HG03108 (cell line): ENCODE results near the gene OR4D6.
"Not testable (repeated sequence)": the region's sequence is repeated elsewhere in the genome, so short reads cannot be mapped to it uniquely, and the experiment has no call there.

Source experiments
- ATAC-seq: cut with Tn5 transposase; IDR thresholded peaks from one replicate; pipeline ENCODE4 v1.9.1; 2021; ENCODE audit warnings: moderate library complexity; ENCODE audit not compliant: unreplicated experiment

Gene OR4D6

DNA sequence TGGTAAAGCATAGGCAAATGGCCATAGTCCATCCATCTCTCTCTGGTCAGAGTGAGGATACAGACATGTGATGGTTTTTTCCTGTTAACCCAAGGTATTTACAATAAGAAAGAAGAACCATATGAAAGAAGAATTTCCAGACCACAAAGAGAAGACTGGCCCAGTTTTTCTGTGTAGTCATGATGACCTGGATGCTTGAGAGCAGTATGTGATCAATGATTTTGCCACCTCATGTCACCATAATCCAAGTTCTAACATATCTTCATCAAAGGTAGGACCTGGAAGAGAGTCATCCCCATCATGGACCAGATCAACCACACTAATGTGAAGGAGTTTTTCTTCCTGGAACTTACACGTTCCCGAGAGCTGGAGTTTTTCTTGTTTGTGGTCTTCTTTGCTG is at the start of gene OR4D6:
Gene OR4D6 (plus strand): TSS at position 301 of the 400 bp plus-strand sequence. CDS start 0 bp downstream, at position 301.
- no peak for ATAC-seq

- no peak for ATAC-seq
These were observed 43.1 kb upstream of the OR4D6 start for GRCh38 chr11:59413646-59414045.

GRCh38 chr11:59415111-59415510 is 41.6 kb upstream of the OR4D6 start:
- no peak for ATAC-seq

- ATAC-seq, result no peak
These were observed 40.1 kb upstream of the OR4D6 start for GRCh38 chr11:59416613-59417012.

- no peak for ATAC-seq
These were observed 39.7 kb upstream of the OR4D6 start for GRCh38 chr11:59417023-59417422.

- no peak for ATAC-seq
These were observed 38.6 kb upstream of the OR4D6 start for GRCh38 chr11:59418156-59418555.

- ATAC-seq, result no peak
These were observed 32.9 kb upstream of the OR4D6 start for GRCh38 chr11:59423835-59424234.

- no peak for ATAC-seq
These were observed 31.6 kb upstream of the OR4D6 start for GRCh38 chr11:59425131-59425530.

DNA sequence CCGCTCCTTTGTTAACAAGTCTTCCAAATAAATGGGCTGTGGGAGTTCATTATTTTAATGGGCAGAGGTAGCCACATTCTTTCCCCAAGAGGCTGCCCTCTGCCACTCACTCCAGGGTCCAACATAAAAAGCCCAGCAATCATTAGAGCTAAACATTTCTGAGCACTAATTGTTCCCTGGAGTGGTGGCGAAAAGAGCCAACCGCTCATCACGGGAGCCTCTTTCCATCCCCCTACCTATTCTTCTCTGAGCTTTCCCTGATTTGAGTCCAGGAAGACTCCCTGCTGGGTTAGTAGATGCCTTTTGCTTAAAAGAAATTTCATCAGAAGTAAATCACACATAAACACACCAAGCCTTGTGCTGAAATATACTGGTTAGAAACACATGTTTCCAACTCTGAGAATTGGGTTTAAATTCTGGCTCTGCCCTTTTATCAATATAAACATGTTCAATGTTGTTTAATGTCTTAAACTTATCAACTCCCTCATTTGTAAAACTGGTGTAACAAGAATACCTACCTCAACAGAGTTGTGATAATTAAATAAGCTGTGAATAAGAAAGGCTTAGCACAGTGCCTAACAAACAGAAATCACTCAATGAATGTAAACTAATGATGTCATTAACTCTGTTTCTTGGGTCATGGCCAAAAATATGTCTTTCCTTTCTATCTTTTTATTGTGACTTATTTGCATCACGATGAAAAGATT is 30.2 kb upstream of the OR4D6 start, which contains the start of gene OR5A2:
Gene OR5A2 (minus strand): TSS at position 53 of the 707 bp plus-strand sequence. CDS start 3,460 bp downstream, outside the sequence.
- ATAC-seq, result no peak

DNA sequence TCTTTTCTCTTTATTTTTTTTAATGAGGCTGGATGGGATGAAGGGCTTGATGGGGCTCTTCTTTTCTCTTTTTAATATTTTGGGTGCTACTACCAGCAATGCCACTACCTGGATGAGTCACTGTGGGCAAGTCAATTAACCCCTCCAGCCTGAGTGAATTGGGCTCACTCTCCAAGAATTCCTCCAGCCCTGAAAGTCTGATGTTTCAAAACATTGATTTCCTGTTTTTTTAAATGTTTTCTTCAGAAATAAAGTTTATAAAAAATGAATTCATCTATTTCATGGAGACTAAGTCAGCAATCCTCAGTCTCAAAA is 29.7 kb upstream of the OR4D6 start:
- ATAC-seq, result no peak

GRCh38 chr11:59429924-59430516 is 26.7 kb upstream of the OR4D6 start:
- peak; percentile 72 for ATAC-seq

DNA sequence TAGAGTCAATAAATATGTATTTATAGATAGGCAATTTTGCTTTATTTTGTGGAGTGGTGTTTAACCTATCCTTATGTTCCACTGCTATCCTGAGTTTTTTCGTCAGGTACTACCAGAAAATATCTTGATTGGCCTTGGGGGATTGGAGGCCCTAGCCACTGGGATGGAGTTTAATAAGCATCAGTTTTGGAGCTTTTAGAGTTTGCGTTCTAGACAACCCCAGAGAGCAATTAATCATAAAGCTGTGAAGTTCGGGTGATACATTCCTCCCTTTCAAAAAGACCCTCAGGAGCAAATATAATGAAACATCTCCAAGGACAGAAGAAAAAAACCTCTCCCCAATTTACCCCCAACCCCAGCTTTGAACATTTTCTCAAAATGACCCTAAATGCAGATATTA is 20.6 kb upstream of the OR4D6 start, which contains the start of gene OR5A1:
Gene OR5A1 (plus strand): TSS at position 301 of the 400 bp plus-strand sequence. CDS start 6,700 bp downstream, outside the sequence.
- ATAC-seq, result no peak

DNA sequence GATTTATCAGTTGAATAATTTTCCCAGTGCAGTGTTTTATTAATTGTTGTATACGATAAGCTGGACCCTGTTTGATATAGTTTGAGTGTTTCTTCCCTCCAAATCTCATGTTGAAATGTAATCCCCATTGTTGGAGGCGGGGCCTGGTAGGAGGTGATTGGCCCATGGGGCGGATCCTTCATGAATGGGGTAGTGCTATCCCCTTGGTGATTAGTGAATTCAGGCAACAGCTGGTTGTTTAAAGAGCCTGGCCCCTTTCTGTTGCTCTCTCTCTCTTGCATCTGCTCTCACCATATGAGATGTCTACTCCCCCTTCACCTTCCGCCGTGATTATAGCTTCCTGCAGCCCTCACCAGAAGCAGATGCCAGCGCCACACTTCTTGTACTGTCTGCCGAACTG is 19.0 kb upstream of the OR4D6 start:
- ATAC-seq, result no peak

- ATAC-seq, result not testable (repeated sequence)
These were observed 11.1 kb upstream of the OR4D6 start for GRCh38 chr11:59445624-59446023.

DNA sequence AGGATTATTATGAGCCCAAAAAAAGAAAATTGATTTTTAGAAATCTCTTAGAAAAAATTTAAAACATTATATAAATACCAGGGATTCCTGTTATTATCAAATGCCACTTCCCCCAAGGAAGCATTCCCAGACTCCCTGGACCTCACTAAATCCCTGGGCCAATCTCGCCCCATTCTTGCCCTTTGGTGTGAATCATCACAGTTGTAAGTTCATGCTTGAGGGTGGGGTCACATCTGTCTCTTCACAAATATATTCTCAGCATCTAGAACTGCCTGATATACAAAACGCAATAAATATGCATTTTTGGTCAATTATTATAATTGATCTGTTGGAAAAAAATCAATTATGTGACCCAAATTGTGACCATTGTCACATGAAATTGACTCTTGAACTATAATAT is 8.3 kb upstream of the OR4D6 start:
- no peak for ATAC-seq

DNA sequence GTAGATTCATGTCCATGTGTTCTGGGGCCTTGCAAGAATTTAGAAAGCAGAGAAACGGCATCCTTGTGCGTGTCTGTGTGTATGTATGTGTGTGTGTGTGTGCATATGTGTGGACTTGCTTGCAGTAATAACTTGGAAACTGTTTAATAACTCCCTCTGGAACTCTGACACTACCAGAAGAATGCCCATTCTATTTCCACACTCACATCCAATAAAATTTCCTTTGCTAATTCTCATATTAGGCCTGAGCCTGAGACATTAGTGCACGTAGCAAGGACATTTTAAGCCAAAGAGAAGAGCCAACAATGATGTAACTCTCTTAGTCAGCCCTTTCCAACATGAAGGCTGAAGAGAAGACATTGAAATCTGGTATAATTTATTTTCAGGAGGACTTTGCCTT is 3.2 kb downstream of the OR4D6 start:
- ATAC-seq, result no peak

GRCh38 chr11:59463190-59463641 is 6.5 kb downstream of the OR4D6 start:
- ATAC-seq, result no peak

- no peak for ATAC-seq
These were observed 16.3 kb downstream of the OR4D6 start, which contains the start of gene OR4D10 for GRCh38 chr11:59473015-59473414. TSS of gene OR4D10 (plus strand) at chr11:59473315. CDS start at chr11:59477430, 4,115 bp downstream.

DNA sequence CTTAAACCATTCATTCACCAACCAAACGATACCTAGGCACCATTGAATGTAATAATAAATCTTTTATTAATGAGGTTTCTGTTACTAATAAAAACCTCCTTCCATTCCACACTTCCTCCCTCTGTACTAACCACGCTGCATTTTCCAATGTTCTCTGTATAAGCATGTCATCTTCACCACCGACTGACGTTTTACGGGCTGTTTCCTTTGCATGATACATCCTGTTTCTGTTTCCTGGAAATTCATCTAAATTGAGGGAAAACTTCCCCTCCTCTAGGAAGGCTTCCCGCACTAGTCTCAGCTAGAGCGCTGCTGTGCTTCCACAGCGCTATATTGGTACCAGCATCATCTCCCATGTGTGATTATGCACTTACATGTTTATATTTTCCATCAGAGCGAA is 18.4 kb downstream of the OR4D6 start:
- ATAC-seq, result no peak

DNA sequence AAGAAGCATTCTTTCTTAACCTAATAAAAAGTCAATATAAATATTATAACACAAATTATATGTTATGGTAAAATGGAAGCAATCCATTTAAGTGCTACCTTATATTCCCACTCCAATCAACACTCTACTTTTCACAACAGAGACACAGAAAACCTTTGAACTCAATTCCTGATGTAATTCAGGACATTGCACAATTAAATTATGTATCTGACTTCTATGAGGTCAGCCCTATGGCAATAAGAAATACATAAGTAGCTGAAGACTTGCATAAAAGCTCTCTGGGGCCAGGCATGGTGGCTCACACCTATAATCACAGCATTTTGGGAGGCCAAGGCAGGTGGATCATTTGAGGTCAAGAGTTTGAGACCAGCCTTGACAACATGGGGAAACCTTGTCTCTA is 23.1 kb downstream of the OR4D6 start:
- ATAC-seq, result no peak

DNA sequence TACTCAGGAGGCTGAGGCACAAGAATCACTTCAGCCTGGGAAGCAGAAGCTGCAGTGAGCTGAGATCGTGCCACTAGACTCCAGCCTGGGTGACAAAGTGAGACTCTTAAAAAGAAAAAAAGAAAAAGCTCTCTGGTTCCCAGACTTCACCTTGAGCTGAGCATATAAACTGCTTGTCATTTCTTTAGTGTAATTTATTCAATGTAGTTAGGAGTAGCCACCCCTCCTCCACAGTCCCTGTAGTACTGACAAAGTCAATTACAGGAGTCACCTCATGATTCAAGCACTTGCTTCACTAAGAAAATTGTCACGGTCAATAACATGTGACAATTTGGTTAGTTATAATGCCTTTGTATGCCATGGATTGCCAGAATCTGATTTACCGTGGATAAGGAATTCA is 23.6 kb downstream of the OR4D6 start:
- no peak for ATAC-seq

- ATAC-seq, result no peak
These were observed 45.2 kb downstream of the OR4D6 start for GRCh38 chr11:59501931-59502330.
